IMR-90 (cell line): Measurements from ENCODE around the gene RPS16. TPM values are rescaled to one million over a fixed set of nuclear protein-coding genes. Genes with fewer than 3 reads are reported as not detected.

Source experiments
- ATAC-seq: fragments of 200-7000 bp; cut with Tn5 transposase; 2 replicates; pipeline ENCODE4 v1.9.1; 2020; ENCODE audit warnings: low read depth, mild to moderate bottlenecking, moderate library complexity
- BruUV-seq: library from RNA; stranded (reverse); fragments of 400-500 nt; replicated peaks from 2 replicates; lab custom pipeline; 2021; lab: Mats Ljungman, UMichigan
- CTCF ChIA-PET: fragments of 300-600 bp; formaldehyde crosslinking; extraction: SDS; loops from one replicate; lab custom pipeline; 2021; ENCODE audit warnings: antibody characterized with exemption; lab: Yijun Ruan, JAX
- POLR2A ChIA-PET: fragments of 300-600 bp; sonication (Branson Sonifier 250); formaldehyde crosslinking; loops from one replicate; lab custom pipeline; 2022; ENCODE audit warnings: antibody characterized with exemption; ENCODE audit not compliant: unreplicated experiment; lab: Charles Lee
- DNase-seq: peaks from one replicate; pipeline ENCODE4 v3.0.0; 2013
- H2AFZ ChIP-seq: replicated peaks from 2 replicates; pipeline ENCODE3; 2013; ENCODE audit warnings: low read length, mild to moderate bottlenecking; ENCODE audit not compliant: poor library complexity
- H2AK5ac ChIP-seq: 2 replicates; pipeline ENCODE4 v1.6.1; 2013; ENCODE audit warnings: low read depth, low read length, inconsistent platforms
- H2AK9ac ChIP-seq: replicated peaks from 2 replicates; pipeline ENCODE3; 2013; ENCODE audit warnings: mild to moderate bottlenecking, low read depth, low read length, moderate library complexity; ENCODE audit not compliant: poor library complexity
- H2BK120ac ChIP-seq: 2 replicates; pipeline ENCODE4 v1.6.1; 2013; ENCODE audit warnings: low read depth, low read length, inconsistent platforms
- H2BK15ac ChIP-seq: 3 replicates; pipeline ENCODE4 v1.6.1; 2013; ENCODE audit warnings: low read depth, low read length, inconsistent platforms
- H2BK20ac ChIP-seq: 2 replicates; pipeline ENCODE4 v1.6.1; 2013; ENCODE audit warnings: low read depth, mild to moderate bottlenecking, inconsistent platforms, low read length, moderate library complexity
- H2BK5ac ChIP-seq: 2 replicates; pipeline ENCODE4 v1.6.1; 2013; ENCODE audit warnings: mild to moderate bottlenecking, low read depth, low read length, inconsistent platforms; ENCODE audit not compliant: poor library complexity, severe bottlenecking
- H3K14ac ChIP-seq: replicated peaks from 2 replicates; pipeline ENCODE4 v1.6.1; 2013; ENCODE audit warnings: low read depth, low read length, inconsistent platforms
- H3K18ac ChIP-seq: 2 replicates; pipeline ENCODE4 v1.6.1; 2013; ENCODE audit warnings: low read depth, low read length, control low read depth
- H3K23ac ChIP-seq: 2 replicates; pipeline ENCODE4 v1.6.1; 2013; ENCODE audit warnings: low read depth, low read length, inconsistent platforms
- H3K27ac ChIP-seq: 2 replicates; pipeline ENCODE4 v1.5.1; 2013; ENCODE audit warnings: mild to moderate bottlenecking, control low read depth, low read length; ENCODE audit not compliant: insufficient read depth
- H3K27me3 ChIP-seq: 2 replicates; pipeline ENCODE4 v1.6.1; 2013; ENCODE audit warnings: low read length; ENCODE audit not compliant: control insufficient read depth, insufficient read depth
- H3K36me3 ChIP-seq: 2 replicates; pipeline ENCODE4 v1.6.1; 2013; ENCODE audit warnings: low read length, mixed read lengths; ENCODE audit not compliant: control insufficient read depth, insufficient read depth
- H3K4ac ChIP-seq: 2 replicates; pipeline ENCODE4 v1.6.1; 2013; ENCODE audit warnings: low read depth, low read length, inconsistent platforms
- H3K4me1 ChIP-seq: 2 replicates; pipeline ENCODE4 v1.6.1; 2013; ENCODE audit warnings: low read length, mixed read lengths; ENCODE audit not compliant: control insufficient read depth, insufficient read depth
- H3K4me2 ChIP-seq: 2 replicates; pipeline ENCODE4 v1.6.1; 2013; ENCODE audit warnings: low read depth, mild to moderate bottlenecking, control low read depth, low read length, moderate library complexity
- H3K4me3 ChIP-seq: 2 replicates; pipeline ENCODE4 v1.5.1; 2013; ENCODE audit warnings: low read depth, mild to moderate bottlenecking, control low read depth, low read length, moderate library complexity; ENCODE audit not compliant: insufficient read depth
- H3K56ac ChIP-seq: 2 replicates; pipeline ENCODE4 v1.6.1; 2013; ENCODE audit warnings: low read length, inconsistent platforms; ENCODE audit not compliant: insufficient read depth; ENCODE audit errors: extremely low read depth
- H3K79me1 ChIP-seq, 2 experiments: 2 replicates each; pipeline ENCODE4 v1.6.1; 2013; ENCODE audit warnings: low read length in 2 of 2, inconsistent platforms in 1 of 2, low read depth in 1 of 2
- H3K9ac ChIP-seq: 2 replicates; pipeline ENCODE4 v1.6.1; 2013; ENCODE audit warnings: low read depth, low read length, control low read depth
- H3K9me1 ChIP-seq: 2 replicates; pipeline ENCODE4 v1.6.1; 2013; ENCODE audit warnings: low read length, inconsistent platforms; ENCODE audit not compliant: insufficient read depth
- H3K9me3 ChIP-seq: 2 replicates; pipeline ENCODE4 v1.6.1; 2013; ENCODE audit warnings: low read length; ENCODE audit not compliant: control insufficient read depth, insufficient read depth
- H4K20me1 ChIP-seq: 2 replicates; pipeline ENCODE4 v1.6.1; 2013; ENCODE audit warnings: low read length, inconsistent platforms; ENCODE audit not compliant: insufficient read depth
- H4K5ac ChIP-seq: 2 replicates; pipeline ENCODE4 v1.6.1; 2013; ENCODE audit warnings: mild to moderate bottlenecking, low read depth, low read length, control low read depth
- H4K8ac ChIP-seq, 2 experiments: 2 replicates each; pipeline ENCODE4 v1.6.1; 2013; ENCODE audit warnings: low read depth in 2 of 2, low read length in 2 of 2, control low read depth in 1 of 2, inconsistent platforms in 1 of 2
- H4K91ac ChIP-seq: 2 replicates; pipeline ENCODE4 v1.6.1; 2013; ENCODE audit warnings: low read depth, low read length, inconsistent platforms; ENCODE audit not compliant: insufficient read depth
- BHLHE40 ChIP-seq: fragments of 150-350 bp; IDR thresholded peaks from 2 replicates; pipeline ENCODE4 v1.6.1; 2016; ENCODE audit warnings: mild to moderate bottlenecking, low read depth, low read length
- FOS ChIP-seq: fragments of 150-350 bp; IDR thresholded peaks from 2 replicates; pipeline ENCODE4 v1.6.1; 2016; ENCODE audit warnings: low read depth, low read length
- MAFK ChIP-seq: IDR thresholded peaks from 2 replicates; pipeline ENCODE4 v1.6.1; 2012; ENCODE audit warnings: low read depth, low read length, improper control_type of control experiment
- MAZ ChIP-seq: IDR thresholded peaks from 2 replicates; pipeline ENCODE4 v1.6.1; 2012; ENCODE audit warnings: low read depth, mild to moderate bottlenecking, low read length, improper control_type of control experiment, moderate library complexity, borderline replicate concordance
- POLR2A ChIP-seq: IDR thresholded peaks from 2 replicates; pipeline ENCODE4 v1.6.1; 2012; ENCODE audit warnings: mild to moderate bottlenecking, low read depth, low read length
- SMC3 ChIP-seq: fragments of 150-350 bp; IDR thresholded peaks from 2 replicates; pipeline ENCODE4 v1.6.1; 2016; ENCODE audit warnings: low read depth, mild to moderate bottlenecking, antibody characterized with exemption, low read length, moderate library complexity
- USF2 ChIP-seq: fragments of 150-350 bp; IDR thresholded peaks from 2 replicates; pipeline ENCODE4 v1.6.1; 2017; ENCODE audit warnings: mild to moderate bottlenecking, antibody characterized with exemption, low read length, low read depth
- WGBS, 2 experiments: methylation state at CpG; one replicate each; pipeline versions ENCODE4 v1.1.5 to v1.1.7; 2013; ENCODE audit warnings: missing lambda C conversion rate in 2 of 2; ENCODE audit not compliant: insufficient read length in 1 of 2; ENCODE audit errors: extremely low coverage in 2 of 2; 5-methylcytosine and 5-hydroxymethylcytosine counted together
- dilution Hi-C: fragments of 300-500 bp; cut with HindIII; formaldehyde crosslinking; loops from one replicate; pipeline ENCODE4 v1.14.3; 2018; ENCODE audit warnings: low sequenced_read_pairs; ENCODE audit not compliant: unreplicated experiment
- in situ Hi-C: fragments of 300-500 bp; cut with MboI; formaldehyde crosslinking; loops from 3 replicates; pipeline ENCODE4 v1.14.3; 2019; ENCODE audit warnings: low sequenced_read_pairs, inconsistent platforms, mixed read lengths
- intact Hi-C: fragments of 100-400 bp; cut with micrococcal nuclease; formaldehyde crosslinking; loops from 2 replicates; pipeline ENCODE4 v1.10.0; 2022
- polyA plus RNA-seq, 3 experiments: library from polyadenylated mRNA; depleted of rRNA; stranded (reverse); fragments of >200 nt; gene quantifications; 2 replicates each; pipeline ENCODE4 v1.2.3, GENCODE V29; 2012; ENCODE audit warnings: low replicate concordance in 1 of 3
- total RNA-seq: library from RNA; depleted of rRNA; stranded (reverse); fragments of >200 nt; gene quantifications from 2 replicates; pipeline ENCODE4 v1.2.3, GENCODE V29; 2012

The RPS16 gene
- total and polyA plus RNA-seq, 2 of the 4 experiments (the other 2 are of a cell fraction), result 320 to 3,500 TPM

- H2BK20ac ChIP-seq, result no peak overlapping the region
- POLR2A ChIA-PET, result interaction anchor here (0.6 kb wide), 1 partner anchor 19 kb away, joined by 4 read pairs; no protein-coding TSS in a partner anchor
- H2AK9ac ChIP-seq, result peak overlapping the region; percentile 97
- TF ChIP-seq POLR2A, result peak; percentile 97
- TF ChIP-seq MAZ, result peak; percentile 81; the same call in 1 of the 2 replicates
- TF ChIP-seq FOS, result 0 out of 2 replicates have a peak, but pooled peaks have one; percentile 3
- 0 out of 2 replicates have a peak, but pooled peaks have one; percentile 8 for TF ChIP-seq BHLHE40
- TF ChIP-seq SMC3, result no peak
- peak; percentile 61; the same call in 1 of the 2 replicates for TF ChIP-seq USF2
- no peak for TF ChIP-seq MAFK
- CTCF ChIA-PET, result no interaction called here
- peak overlapping the region; percentile 84; the same call in 1 of the 3 replicates for H2BK15ac ChIP-seq
- dilution Hi-C loops (no loop called here), in situ Hi-C loops (no loop called here), intact Hi-C loops (no loop called here)
- no peaks in the 10 kb centered on the region for H3K9me1 ChIP-seq
- peak overlapping the region; percentile 73 for H4K5ac ChIP-seq
- DNase-seq (peak; percentile 61), ATAC-seq (peak; percentile 1; the same call in 1 of the 2 replicates)
- peak overlapping the region; percentile 58 for H3K4me3 ChIP-seq
- peak overlapping the region; percentile 99 for H3K14ac ChIP-seq
- peak overlapping the region; percentile 98 for H3K56ac ChIP-seq
- BruUV-seq, result no TSS peak
- peak overlapping the region; percentile 97 for H3K27ac ChIP-seq
- H4K8ac ChIP-seq, result peak overlapping the region; percentile 94 to 95
- H3K18ac ChIP-seq, result peak overlapping the region; percentile 83
- peak overlapping the region; percentile 78 for H2AFZ ChIP-seq
- H4K20me1 ChIP-seq, result peaks cover 35% of the 10 kb centered on the region
- WGBS, 2 experiments, result 3% methylated on average over 8 of the region's 52 CpGs; no CpG with 5 or more reads in 1 of the 2 experiments
- peak overlapping the region; percentile 95 for H3K23ac ChIP-seq
- H2BK5ac ChIP-seq, result peak overlapping the region; percentile 87
- peak overlapping the region; percentile 98 for H3K4ac ChIP-seq
- peak overlapping the region; percentile 96 for H3K4me2 ChIP-seq
- peak overlapping the region; percentile 96 for H4K91ac ChIP-seq
- H3K27me3 ChIP-seq, result no peaks in the 10 kb centered on the region
- H3K9ac ChIP-seq, result peak overlapping the region; percentile 93
- H3K4me1 ChIP-seq, result peaks cover 17% of the 10 kb centered on the region
- peak overlapping the region; percentile 87 for H2AK5ac ChIP-seq
- peaks cover 15% of the 10 kb centered on the region for H3K36me3 ChIP-seq
- H3K79me1 ChIP-seq, result peaks cover 5 to 40% of the 10 kb centered on the region in 2 experiments; a peak in 3 of 4 replicates
- peak overlapping the region; percentile 84 for H2BK120ac ChIP-seq
- no peaks in the 10 kb centered on the region for H3K9me3 ChIP-seq
These were observed 26.3 kb downstream of the RPS16 start for GRCh38 chr19:39409208-39410016.
